Body of pancreas (tissue), 4 donors: ENCODE measurements around the gene RAD51B.

Experiments used
- POLR2A ChIP-seq, 3 donors: fragments of 450-650 bp; IDR thresholded peaks; one replicate each; pipeline ENCODE4 v1.6.1; 2016; ENCODE audit warnings: antibody characterized with exemption in 3 of 3, mild to moderate bottlenecking in 2 of 3
- TF ChIP-seq, protein P1 (sequence below), 7 experiments: fragments of 450-650 bp in 4 of 7; fragments of 200-600 bp in 3 of 7; sonication (generic) in 3 of 7; IDR thresholded peaks; one replicate each; pipeline ENCODE4 v1.5.1; 2016 to 2019; ENCODE audit warnings: antibody characterized with exemption in 7 of 7

DNA sequence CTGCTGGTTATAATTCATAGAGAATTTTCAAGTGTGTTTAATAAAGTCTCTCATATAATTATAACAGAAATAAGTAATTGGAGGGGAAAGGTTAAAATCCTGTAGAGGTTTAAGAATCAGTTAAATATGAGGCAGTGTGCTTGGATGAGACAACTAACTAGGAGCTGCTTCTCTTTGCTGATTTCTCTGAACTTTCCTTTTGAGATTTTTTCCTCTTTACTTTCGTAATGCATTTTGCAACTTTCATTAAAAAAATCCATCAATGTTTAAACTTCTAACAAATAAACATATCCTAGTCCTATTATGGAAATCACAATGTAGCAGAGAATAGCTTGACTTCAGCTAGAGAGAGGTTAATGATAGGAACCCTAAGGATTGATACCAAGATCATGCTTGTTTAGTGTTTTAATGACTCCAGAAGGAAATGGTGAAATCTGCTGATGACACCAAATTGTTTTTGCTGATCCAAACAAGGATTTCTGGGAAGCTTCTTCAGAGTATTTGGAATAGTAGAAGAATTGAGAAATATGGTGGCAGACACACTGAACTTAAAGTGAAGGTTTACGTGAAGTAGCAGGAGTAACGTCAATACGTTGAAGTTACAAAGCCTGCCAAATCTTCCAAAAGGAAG lies 122.6 kb downstream of the RAD51B start:
- no peak for TF ChIP-seq POLR2A (IDR thresholded peaks at IDR 0.05)
- TF ChIP-seq, protein P1, sequence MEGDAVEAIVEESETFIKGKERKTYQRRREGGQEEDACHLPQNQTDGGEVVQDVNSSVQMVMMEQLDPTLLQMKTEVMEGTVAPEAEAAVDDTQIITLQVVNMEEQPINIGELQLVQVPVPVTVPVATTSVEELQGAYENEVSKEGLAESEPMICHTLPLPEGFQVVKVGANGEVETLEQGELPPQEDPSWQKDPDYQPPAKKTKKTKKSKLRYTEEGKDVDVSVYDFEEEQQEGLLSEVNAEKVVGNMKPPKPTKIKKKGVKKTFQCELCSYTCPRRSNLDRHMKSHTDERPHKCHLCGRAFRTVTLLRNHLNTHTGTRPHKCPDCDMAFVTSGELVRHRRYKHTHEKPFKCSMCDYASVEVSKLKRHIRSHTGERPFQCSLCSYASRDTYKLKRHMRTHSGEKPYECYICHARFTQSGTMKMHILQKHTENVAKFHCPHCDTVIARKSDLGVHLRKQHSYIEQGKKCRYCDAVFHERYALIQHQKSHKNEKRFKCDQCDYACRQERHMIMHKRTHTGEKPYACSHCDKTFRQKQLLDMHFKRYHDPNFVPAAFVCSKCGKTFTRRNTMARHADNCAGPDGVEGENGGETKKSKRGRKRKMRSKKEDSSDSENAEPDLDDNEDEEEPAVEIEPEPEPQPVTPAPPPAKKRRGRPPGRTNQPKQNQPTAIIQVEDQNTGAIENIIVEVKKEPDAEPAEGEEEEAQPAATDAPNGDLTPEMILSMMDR (IDR thresholded peaks at IDR 0.05), result no peak
